ENCODE data around the gene FSIP2. TPM values are rescaled to one million over a fixed set of nuclear protein-coding genes. Genes with fewer than 3 reads are reported as not detected.
A peak's percentile ranks its signal among the peaks of the same experiment; 100 is the strongest.

Gene FSIP2
- total RNA-seq, 1 experiment from 2014 or later = not detected

DNA sequence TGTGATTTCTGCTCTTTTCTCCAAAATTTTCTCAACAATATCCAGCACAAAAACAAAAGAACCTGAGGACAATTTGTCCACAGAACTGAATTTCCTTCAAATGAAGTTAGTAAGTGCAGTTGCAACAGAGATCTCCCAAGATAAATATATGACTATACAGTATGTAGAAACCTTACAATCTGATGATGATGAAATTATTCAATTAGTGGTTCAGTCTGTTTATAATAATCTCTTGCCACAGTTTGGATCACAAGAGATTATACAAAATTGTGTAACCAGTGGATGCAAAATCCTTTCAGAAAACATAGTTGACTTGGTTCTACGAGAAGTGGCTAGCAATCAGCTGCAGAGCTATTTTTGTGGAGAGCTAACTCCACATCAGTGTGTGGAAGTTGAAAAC is 68.7 kb downstream of the FSIP2 start:
- DNase-seq (ENCODE audit: low read depth) = no peak

DNA sequence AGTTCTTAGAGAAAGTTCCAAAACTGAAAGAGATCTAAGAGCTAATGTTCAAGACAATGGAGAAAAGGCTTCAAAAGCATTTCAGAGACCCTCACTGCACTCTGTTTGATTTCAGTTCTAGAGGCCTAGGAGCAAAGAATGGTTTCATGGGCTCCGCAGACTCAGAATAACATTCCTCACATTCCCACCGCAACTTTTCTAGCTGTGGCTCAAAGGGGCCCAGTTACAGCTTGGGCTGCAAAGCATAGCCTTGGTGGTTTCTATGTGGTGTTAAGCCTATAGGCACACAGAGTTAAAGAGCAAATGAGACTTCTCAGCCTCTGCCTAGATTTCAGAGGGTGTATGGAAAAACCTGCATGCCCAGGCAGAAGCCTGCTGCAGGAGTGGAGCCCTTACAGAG is 73.0 kb downstream of the FSIP2 start:
- DNase-seq (ENCODE audit: low read depth) = no peak

- DNase-seq (ENCODE audit: low read depth) = no peak
These were observed 75.1 kb downstream of the FSIP2 start for GRCh38 chr2:185813707-185814106.

- no peak for DNase-seq (ENCODE audit: low read depth)
These were observed 79.4 kb downstream of the FSIP2 start for GRCh38 chr2:185817991-185818390.

DNA sequence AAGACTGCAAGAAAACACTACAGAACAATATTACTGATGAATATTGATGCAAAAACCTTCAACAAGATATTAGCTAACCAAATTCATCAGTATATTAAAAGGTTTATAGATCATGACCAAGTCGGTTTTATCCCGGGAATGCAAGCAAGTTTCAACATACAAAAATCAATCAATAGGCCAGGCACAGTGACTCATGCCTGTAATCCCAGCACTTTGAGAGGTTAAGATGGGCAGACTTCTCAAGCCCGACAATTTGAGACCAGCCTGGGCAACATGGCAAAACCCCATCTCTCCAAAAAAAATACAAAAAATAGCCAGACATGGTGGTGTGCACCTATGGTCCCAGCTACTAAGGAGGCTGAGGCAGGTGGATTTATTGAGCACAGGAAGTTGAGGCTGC is 82.9 kb downstream of the FSIP2 start:
- DNase-seq (ENCODE audit: low read depth) = no peak

DNA sequence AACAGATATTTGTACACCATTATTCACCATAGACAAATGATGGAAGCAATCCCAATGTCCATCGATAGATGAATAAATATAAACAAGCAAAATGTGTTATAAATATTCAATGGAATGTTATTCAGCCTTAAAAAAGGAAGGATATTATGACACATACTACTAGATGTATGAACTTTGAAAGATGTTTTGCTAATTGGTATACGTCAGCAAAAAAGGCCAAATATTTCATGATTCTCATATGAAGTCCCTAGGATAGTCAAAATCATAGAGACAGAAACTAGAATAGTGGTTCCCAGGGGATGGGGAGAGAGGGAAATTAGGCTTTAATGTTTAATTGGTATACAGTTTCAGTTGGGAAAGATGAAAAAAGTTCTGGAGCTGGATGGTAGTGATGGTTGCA is 85.2 kb downstream of the FSIP2 start:
- DNase-seq (ENCODE audit: low read depth) = no peak

- no peak for DNase-seq (ENCODE audit: low read depth)
These were observed 87.0 kb downstream of the FSIP2 start for GRCh38 chr2:185825557-185825956.

DNA sequence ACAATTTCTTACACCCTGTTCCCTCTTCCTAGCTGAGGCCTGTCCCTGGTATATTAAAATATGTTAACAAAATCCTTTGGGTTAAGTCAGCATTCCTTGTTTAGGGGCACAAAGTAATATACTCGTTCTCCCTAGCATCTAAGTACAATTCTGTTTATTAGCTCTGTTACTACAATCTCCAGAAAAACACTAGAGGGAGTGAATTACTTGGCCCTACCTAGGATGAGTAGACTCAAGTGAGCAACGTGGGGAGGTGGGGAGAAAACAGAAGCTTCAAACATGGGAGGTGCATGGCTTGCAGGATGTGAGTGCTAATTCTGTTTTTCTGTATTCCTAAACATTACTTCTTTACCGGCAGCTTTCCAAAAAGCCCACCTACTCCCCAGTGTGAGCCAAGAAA is 89.7 kb downstream of the FSIP2 start:
- no peak for DNase-seq (ENCODE audit: low read depth)

DNA sequence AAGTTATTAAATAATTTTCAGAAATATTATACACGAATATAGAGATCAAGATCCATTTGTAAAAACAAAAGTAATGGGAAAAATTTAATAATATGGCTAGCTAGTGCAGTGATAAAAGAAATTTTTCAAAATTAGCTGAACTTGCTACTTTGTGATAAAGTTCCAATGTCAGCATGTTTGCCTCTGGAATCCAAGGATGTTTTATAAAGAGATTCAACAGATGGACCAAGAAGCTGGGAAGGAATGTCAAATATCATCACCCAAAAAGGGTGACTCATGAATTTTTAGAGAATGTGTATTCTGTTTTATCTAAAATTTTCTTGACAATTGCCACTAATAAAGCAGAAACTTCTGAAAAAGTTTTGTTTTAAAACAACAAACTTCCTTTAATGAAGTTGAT is 95.3 kb downstream of the FSIP2 start:
- DNase-seq (ENCODE audit: low read depth) = no peak

GRCh38 chr2:185835974-185836373 is 97.4 kb downstream of the FSIP2 start:
- DNase-seq (ENCODE audit: low read depth) = no peak

- no peak for DNase-seq (ENCODE audit: low read depth)
These were observed 116.3 kb downstream of the FSIP2 start for GRCh38 chr2:185854885-185855284.

GRCh38 chr2:185857691-185858090 is 119.1 kb downstream of the FSIP2 start:
- DNase-seq (ENCODE audit: low read depth) = no peak

DNA sequence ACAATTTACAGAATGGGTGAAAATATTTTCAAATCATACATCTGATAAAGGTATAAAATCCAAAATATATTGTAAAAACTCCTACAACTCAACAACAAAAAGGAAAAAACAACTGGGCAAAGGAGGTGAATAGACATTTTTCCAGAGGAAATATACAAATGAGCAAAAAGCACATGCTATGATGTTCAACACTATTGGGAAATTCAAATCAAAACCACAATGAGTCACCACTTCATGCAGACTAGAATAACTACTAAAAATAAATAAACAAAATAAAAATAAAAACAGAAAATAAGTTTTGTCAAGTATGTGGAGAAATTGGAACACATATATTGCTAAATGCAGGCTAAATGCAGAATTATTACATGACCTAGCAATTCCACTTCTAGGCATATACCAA is 120.9 kb downstream of the FSIP2 start:
- no peak for DNase-seq (ENCODE audit: low read depth)

DNA sequence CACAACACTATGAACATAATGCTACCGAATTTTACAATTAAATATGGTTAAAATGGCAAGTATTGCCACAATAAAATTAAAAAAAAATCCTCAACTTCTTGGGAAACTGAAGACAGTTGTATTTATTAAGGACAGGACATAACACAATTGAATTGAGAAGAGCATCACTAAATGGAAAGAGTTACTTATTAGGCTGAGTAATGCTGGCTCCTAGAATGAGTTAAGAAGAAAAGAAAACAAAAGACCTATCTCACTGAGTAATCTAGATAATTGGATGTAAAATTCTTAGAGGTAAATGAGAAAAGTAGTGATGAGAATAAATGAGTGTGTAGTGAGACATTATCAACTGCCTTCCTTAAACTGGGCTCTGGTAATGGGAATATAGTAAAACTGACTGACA is 121.7 kb downstream of the FSIP2 start:
- DNase-seq (ENCODE audit: low read depth) = no peak

DNA sequence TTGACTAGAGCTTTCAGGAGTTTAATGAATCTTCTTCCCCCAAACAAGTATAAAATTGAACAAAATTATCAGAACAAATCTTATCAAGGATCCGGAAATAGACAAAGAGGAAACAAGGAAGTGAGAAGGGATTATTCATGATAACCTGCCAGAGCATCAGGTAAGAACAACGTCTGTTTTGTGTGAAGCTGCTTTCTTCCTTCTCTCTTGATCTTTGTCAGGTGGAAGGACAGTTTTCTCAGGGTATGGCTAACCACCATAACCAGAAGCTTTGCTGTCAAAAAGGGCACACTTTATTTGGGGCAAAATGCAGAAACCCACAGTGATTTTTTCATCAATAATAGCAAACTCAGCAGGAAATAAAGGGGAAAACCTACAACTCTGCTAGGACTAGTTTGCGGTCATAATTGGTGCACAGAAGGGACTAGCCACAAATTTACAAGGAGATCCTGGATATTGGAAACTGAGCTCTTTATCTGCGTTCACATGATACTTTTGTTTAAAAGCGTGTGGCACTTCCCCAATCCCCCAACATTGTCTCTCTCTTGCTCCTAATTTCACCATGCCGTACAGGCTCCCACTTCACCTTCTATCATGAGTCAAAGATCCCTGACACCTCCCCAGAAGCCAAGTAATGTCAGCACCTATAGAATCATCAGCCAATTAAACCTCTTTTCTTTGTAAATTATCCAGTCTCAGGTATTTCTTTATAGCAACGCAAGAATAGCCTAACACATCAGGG is 124.2 kb downstream of the FSIP2 start:
- no peak for DNase-seq (ENCODE audit: low read depth)

DNA sequence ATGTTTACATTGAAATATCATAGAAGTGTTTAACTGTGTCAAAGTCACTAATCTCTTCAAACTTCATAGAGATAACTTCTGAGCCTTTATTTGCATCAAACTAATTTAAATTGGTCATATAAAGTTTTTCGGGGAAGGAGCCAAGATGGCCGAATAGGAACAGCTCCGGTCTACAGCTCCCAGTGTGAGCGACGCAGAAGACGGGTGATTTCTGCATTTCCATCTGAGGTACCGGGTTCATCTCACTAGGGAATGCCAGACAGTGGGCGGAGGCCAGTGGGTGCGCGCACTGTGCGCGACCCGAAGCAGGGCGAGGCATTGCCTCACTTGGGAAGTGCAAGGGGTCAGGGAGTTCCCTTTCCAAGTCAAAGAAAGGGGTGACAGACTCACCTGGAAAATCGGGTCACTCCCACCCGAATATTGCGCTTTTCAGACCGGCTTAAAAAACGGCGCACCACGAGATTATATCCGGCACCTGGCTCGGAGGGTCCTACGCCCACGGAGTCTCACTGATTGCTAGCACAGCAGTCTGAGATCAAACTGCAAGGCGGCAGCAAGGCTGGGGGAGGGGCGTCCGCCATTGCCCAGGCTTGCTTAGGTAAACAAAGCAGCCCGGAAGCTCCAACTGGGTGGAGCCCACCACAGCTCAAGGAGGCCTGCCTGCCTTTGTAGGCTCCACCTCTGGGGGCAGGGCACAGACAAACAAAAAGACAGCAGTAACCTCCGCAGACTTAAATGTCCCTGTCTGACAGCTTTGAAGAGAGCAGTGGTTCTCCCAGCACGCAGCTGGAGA is 126.1 kb downstream of the FSIP2 start:
- peak; percentile 11 for DNase-seq (ENCODE audit: low read depth)

- DNase-seq (ENCODE audit: low read depth) = no peak
These were observed 136.7 kb downstream of the FSIP2 start for GRCh38 chr2:185875136-185875931.

- DNase-seq (ENCODE audit: low read depth) = no peak
These were observed 137.6 kb downstream of the FSIP2 start for GRCh38 chr2:185876234-185876633.

- DNase-seq (ENCODE audit: low read depth) = no peak
These were observed 141.8 kb downstream of the FSIP2 start for GRCh38 chr2:185880396-185880795.

Measured in Daoy (cell line).